NCI-H2107 treated with DMSO at 0.1 percent for 48 hours (cell line): Measurements from ENCODE around the gene VARS1.

Source experiments
- DNase-seq: peaks from one replicate; lab custom pipeline; 2025; ENCODE audit not compliant: unreplicated experiment; lab: John Stamatoyannopoulos, UW

The VARS1 gene

GRCh38 chr6:31775633-31776484 is 19.7 kb downstream of the VARS1 start:
- DNase-seq = no peak

DNA sequence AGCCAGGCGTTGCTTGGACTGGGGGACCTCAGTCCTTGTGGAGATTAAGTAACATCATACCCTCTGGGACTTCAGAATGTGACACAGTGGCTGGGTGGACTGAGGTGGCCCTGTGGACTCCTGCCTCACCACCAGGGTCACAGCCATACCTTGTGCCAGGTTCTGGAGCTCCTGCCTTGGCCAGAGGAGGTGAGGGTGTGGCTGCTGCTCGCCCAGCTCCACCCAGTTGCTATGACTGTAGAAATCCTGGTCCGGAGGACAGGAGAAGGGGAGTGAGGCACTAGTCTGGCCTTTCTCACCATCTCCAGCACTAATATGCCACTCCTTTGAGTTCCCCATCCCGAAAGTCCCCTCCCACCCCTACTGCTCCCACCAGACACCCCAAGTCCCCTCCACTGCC is 20.4 kb downstream of the VARS1 start:
- no peak for DNase-seq

- no peak for DNase-seq
Observed at GRCh38 chr6:31771992-31772358, 23.6 kb downstream of the VARS1 start.

GRCh38 chr6:31770860-31771259 is 24.7 kb downstream of the VARS1 start:
- DNase-seq = no peak

DNA sequence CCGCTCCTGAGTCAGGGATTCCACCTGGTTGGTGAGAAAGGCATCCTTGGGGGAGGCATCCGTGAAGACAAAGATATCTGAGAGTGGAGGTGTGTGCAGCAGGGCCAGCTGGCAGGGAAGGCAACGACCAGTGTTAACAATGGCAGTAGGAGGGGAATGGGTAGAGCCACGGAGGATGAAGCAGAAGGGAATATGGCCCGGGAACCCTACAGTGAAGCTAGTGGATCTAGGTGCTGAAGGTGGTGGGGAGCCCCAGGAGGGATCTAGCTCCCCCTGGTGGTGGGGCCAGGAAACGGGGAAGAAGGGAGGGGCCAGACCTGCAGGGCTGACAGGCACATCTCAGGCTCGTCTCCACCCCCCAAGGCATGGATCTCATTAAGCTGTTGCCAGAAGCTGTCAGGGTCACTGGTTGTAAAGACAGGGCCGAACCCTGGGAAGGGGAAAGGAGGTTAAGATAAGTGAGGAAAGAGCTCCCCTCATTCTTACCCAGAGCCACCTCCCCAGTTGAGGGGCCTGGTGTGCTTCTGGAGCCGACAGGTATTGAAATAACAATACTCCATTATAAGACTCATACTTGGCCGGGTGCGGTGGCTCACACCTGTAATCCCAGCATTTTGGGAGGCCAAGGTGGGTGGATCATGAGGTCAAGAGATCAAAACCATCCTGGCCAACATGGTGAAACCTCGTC is 25.7 kb downstream of the VARS1 start:
- peak; percentile 2 for DNase-seq

GRCh38 chr6:31768363-31769257 is 26.9 kb downstream of the VARS1 start:
- no peak for DNase-seq

DNA sequence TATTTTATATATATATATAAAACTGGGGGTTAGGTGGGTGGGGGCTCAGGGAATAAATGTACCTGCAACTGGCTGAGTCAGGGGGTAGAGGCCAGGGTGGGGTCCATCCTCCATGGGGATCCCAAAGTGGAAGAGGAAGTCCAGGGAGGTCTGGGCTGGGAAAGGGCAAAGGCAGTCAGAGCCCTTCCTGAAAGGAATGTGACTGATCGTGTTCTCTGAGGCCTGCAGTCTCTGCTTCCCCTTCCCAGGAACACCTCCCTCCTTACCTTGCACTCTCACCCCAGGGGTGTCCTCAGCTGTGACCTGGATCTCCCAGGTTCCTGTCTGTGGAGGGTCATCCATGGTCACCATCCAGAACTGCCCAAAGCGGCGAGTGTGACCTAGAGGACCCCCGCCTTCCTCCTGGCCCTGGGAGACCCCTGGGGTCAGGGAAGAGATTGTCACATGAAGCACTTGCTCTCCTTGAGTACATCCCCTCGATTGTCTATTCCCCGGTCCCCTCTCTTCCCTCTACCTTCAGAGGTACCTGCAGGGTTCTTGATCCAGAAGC is 28.4 kb downstream of the VARS1 start:
- DNase-seq = no peak

DNA sequence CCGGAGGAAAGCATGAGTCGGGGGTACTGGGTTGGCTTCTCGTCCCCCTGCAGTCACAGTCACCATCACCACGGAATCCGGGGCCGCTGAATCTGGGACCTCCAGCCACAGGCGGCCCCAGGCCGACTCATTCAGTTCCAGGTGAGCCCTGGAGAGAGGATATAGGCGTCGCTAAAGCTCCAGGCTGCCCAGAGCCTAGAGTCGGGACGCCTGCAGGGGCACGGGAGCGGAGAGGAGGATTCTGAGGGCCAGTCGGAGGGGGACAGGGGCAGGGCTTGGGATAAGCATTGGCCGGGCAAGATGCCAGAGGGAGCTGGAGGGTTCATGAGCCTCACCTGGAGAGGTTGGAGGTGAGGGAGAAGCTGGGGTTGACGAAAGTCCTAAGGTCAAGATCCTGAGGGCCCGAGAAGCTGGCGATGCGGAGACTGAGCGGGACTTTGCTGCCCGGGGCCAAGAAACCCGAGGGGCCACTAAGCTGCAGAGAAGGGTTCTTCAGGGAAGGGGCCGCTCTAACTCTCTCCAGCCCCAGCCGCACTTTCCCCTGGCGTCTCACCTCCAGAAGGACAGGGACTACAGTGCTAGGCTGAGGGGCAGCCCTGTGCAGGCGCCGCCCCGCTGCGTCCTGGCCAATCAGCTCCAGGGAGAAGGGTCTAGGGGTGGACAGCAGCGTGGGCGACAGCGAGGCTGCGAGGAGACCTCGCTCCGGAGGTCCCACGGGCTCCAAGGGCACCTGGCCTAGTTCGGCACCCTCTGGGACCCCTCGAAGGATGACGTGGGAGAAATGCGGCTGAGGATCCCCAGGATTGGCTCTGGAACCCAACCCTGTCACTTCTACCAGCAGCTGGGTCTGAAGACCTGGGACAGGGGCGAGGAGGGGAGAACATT is 29.4 kb downstream of the VARS1 start:
- DNase-seq = no peak

- DNase-seq = no peak
Observed at GRCh38 chr6:31765559-31765909, 30.0 kb downstream of the VARS1 start.

GRCh38 chr6:31764198-31764597 is 31.4 kb downstream of the VARS1 start:
- DNase-seq = no peak

DNA sequence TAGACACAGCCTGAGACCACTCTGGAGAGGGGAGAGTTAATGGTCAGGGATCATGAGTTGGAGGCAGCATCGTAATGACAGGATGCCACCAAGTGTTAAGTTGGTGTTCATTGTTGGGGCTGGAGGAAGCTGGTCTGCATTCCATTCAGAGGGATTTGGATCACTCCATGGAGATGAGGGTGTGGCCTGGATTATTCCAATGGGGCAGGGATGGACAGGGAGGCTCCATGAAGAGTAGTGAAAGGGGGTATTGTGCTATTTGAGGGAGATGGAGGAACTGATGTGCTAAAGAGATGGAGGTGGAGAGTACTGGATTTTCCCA is 32.0 kb downstream of the VARS1 start:
- DNase-seq = no peak

DNA sequence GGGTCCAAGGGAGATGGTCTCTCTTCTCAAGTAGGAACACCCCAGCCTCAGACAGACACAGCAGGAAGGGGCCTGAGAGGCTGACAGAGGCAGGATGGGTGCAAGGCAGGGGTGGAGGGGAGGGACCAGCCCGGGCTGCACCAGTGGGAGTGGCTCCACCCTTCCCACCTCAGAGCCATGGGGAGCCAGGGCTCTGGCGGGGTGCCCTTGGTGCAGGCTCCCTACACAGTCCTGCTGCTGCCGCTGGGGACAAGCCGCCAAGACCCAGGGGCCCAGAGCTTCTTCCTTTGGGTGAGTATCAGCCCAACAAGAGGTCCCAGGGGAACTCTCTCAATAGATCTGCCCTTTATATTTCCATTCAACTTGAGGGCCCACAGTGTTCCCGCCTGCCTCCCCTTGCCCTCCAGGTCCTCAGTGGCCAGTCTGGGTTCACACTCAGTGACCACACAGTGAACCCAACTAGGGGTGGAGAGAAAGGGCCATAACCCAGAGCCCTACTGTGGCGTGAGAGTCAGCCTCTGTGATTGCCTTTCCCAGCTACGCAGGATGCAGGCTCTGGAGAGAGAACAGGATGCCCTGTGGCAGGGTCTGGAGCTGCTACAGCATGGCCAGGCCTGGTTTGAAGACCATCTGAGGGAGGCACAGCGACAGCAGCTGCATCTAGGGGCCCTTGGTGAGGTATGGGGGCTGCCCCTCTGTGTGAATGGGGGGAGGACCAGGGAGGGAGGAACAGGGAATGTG is 32.5 kb downstream of the VARS1 start:
- DNase-seq = no peak

DNA sequence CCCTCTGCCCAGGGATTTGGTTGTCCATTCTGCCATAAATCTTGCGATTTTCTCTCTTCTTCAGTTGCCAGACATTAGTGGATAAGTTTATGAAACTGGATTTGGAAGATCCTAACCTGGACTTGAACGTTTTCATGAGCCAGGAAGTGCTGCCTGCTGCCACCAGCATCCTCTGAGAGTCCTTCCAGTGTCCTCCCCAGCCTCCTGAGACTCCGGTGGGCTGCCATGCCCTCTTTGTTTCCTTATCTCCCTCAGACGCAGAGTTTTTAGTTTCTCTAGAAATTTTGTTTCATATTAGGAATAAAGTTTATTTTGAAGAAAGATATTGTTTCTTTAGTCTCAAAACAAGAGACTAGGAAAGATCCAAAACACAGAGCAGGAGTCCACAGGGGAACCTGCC is 33.2 kb downstream of the VARS1 start, which contains the start of gene SAPCD1:
SAPCD1 (plus strand) TSS at position 301 of the 400 bp plus-strand sequence. CDS start 399 bp downstream, outside the sequence.
- no peak for DNase-seq

GRCh38 chr6:31761343-31761742 is 34.2 kb downstream of the VARS1 start:
- no peak for DNase-seq

- no peak for DNase-seq
Observed at GRCh38 chr6:31760790-31761189, 34.8 kb downstream of the VARS1 start.

- no peak for DNase-seq
Observed at GRCh38 chr6:31758281-31758680, 37.3 kb downstream of the VARS1 start.

DNA sequence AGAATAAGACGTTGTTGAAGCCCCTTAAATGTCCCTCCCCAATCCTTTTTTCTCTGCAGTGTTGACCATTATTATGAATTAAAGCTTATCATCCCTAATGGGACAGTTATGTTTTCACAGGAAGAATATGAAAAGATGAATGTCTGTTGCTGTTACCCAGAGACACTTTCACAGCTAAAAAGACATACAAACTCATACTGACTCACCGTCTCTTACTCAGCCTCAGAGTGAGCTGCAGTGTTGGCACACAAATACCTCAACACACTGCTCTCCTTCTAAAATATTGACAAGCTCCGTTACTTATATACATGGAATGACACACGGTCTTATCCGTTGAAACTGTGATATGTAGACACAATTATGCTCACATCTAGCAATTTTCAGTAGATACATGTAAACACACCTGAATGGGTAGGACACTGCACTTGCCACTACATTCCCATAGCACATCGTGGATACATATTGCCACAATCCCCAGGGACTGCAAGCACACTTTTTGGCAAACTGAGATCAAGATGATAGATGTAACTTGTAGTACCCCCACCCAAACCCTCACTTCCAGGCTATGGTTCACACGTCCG is 42.7 kb downstream of the VARS1 start:
- no peak for DNase-seq

GRCh38 chr6:31750411-31751022 is 45.0 kb downstream of the VARS1 start:
- no peak for DNase-seq
